Measurements from ENCODE around the gene FNDC11. TPM values are rescaled to one million over a fixed set of nuclear protein-coding genes. Genes with fewer than 3 reads are reported as not detected.
A peak's percentile ranks its signal among the peaks of the same experiment; 100 is the strongest.

Gene FNDC11
- total RNA-seq, 1 donor from 2014 or later: 1.3 TPM

- H3K27ac Mint-ChIP-seq (ENCODE audit: unreplicated experiment): no peak overlapping the region
- peak overlapping the region; percentile 86 for H3K4me3 Mint-ChIP-seq (ENCODE audit: unreplicated experiment)
- no peak for TF ChIP-seq CTCF (IDR thresholded peaks at IDR 0.05; ENCODE audit: unreplicated experiment)
- DNase-seq (ENCODE audit: low spot score): no peak
- H3K4me1 Mint-ChIP-seq (ENCODE audit: unreplicated experiment): peaks cover 5% of the 10 kb centered on the region
- peaks cover 12% of the 10 kb centered on the region for H3K27me3 Mint-ChIP-seq (ENCODE audit: unreplicated experiment)
- H3K9me3 Mint-ChIP-seq (ENCODE audit: unreplicated experiment): no peaks in the 10 kb centered on the region
- peaks cover 12% of the 10 kb centered on the region for H3K36me3 Mint-ChIP-seq (ENCODE audit: low read depth, unreplicated experiment)
Observed at GRCh38 chr20:63518351-63518861, 35.6 kb upstream of the FNDC11 start.

- peak overlapping the region; percentile 88 for H3K4me3 Mint-ChIP-seq (ENCODE audit: unreplicated experiment)
Observed at GRCh38 chr20:63518946-63519667, 34.9 kb upstream of the FNDC11 start.

GRCh38 chr20:63519668-63520503 lies 34.1 kb upstream of the FNDC11 start:
- peak; percentile 76 for DNase-seq (ENCODE audit: low spot score)
- H3K27me3 Mint-ChIP-seq (ENCODE audit: unreplicated experiment): peaks cover 19% of the 10 kb centered on the region
- peak overlapping the region; percentile 88 for H3K4me3 Mint-ChIP-seq (ENCODE audit: unreplicated experiment)
- no peaks in the 10 kb centered on the region for H3K9me3 Mint-ChIP-seq (ENCODE audit: unreplicated experiment)
- peaks cover 5% of the 10 kb centered on the region for H3K4me1 Mint-ChIP-seq (ENCODE audit: unreplicated experiment)
- H3K27ac Mint-ChIP-seq (ENCODE audit: unreplicated experiment): peak overlapping the region; percentile 88
- no peak for TF ChIP-seq CTCF (IDR thresholded peaks at IDR 0.05; ENCODE audit: unreplicated experiment)
- H3K36me3 Mint-ChIP-seq (ENCODE audit: low read depth, unreplicated experiment): peaks cover 15% of the 10 kb centered on the region

More at GRCh38 chr20:63518946-63519667, 34.9 kb upstream of the FNDC11 start:
- TF ChIP-seq CTCF (IDR thresholded peaks at IDR 0.05; ENCODE audit: unreplicated experiment): no peak
- no peaks in the 10 kb centered on the region for H3K9me3 Mint-ChIP-seq (ENCODE audit: unreplicated experiment)
- peaks cover 15% of the 10 kb centered on the region for H3K36me3 Mint-ChIP-seq (ENCODE audit: low read depth, unreplicated experiment)
- H3K27me3 Mint-ChIP-seq (ENCODE audit: unreplicated experiment): peaks cover 19% of the 10 kb centered on the region
- H3K4me1 Mint-ChIP-seq (ENCODE audit: unreplicated experiment): peaks cover 5% of the 10 kb centered on the region
- no peak for DNase-seq (ENCODE audit: low spot score)
- peak overlapping the region; percentile 88 for H3K27ac Mint-ChIP-seq (ENCODE audit: unreplicated experiment)

GRCh38 chr20:63520504-63520933 lies 33.4 kb upstream of the FNDC11 start, which contains the start of gene PPDPF:
TSS of gene PPDPF (plus strand) at chr20:63520765. CDS start at chr20:63521309, 544 bp downstream.
- H3K4me1 Mint-ChIP-seq (ENCODE audit: unreplicated experiment): peaks cover 5% of the 10 kb centered on the region
- no peaks in the 10 kb centered on the region for H3K9me3 Mint-ChIP-seq (ENCODE audit: unreplicated experiment)
- peaks cover 15% of the 10 kb centered on the region for H3K36me3 Mint-ChIP-seq (ENCODE audit: low read depth, unreplicated experiment)
- no peak for TF ChIP-seq CTCF (IDR thresholded peaks at IDR 0.05; ENCODE audit: unreplicated experiment)
- DNase-seq (ENCODE audit: low spot score): peak; percentile 90
- peak within 1 kb of the TSS; percentile 88 for H3K27ac Mint-ChIP-seq (ENCODE audit: unreplicated experiment)
- peaks cover 17% of the 10 kb centered on the region for H3K27me3 Mint-ChIP-seq (ENCODE audit: unreplicated experiment)
- peak within 1 kb of the TSS; percentile 91 for H3K4me3 Mint-ChIP-seq (ENCODE audit: unreplicated experiment)

All from endothelial cell (in vitro differentiated cells).